ENCODE data around the gene PDCD2. TPM values are rescaled to one million over a fixed set of nuclear protein-coding genes. Genes with fewer than 3 reads are reported as not detected.
"Not testable (repeated sequence)": the region's sequence is repeated elsewhere in the genome, so short reads cannot be mapped to it uniquely, and the experiment has no call there.

PDCD2 gene
- total RNA-seq, 1 donor from 2014 or later = 66.3 TPM

GRCh38 chr6:170533792-170534191, 50.6 kb downstream of the PDCD2 start:
- TF ChIP-seq POLR2AphosphoS5 (IDR thresholded peaks at IDR 0.05; ENCODE audit: insufficient read depth in 1 of 2, low read depth in 1 of 2) (no peak), POLR2A (IDR thresholded peaks at IDR 0.05) (no peak)
- TF ChIP-seq, protein P1, sequence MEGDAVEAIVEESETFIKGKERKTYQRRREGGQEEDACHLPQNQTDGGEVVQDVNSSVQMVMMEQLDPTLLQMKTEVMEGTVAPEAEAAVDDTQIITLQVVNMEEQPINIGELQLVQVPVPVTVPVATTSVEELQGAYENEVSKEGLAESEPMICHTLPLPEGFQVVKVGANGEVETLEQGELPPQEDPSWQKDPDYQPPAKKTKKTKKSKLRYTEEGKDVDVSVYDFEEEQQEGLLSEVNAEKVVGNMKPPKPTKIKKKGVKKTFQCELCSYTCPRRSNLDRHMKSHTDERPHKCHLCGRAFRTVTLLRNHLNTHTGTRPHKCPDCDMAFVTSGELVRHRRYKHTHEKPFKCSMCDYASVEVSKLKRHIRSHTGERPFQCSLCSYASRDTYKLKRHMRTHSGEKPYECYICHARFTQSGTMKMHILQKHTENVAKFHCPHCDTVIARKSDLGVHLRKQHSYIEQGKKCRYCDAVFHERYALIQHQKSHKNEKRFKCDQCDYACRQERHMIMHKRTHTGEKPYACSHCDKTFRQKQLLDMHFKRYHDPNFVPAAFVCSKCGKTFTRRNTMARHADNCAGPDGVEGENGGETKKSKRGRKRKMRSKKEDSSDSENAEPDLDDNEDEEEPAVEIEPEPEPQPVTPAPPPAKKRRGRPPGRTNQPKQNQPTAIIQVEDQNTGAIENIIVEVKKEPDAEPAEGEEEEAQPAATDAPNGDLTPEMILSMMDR (IDR thresholded peaks at IDR 0.05) = no peak
- no peaks in the 10 kb centered on the region for H3K27me3 ChIP-seq

DNA sequence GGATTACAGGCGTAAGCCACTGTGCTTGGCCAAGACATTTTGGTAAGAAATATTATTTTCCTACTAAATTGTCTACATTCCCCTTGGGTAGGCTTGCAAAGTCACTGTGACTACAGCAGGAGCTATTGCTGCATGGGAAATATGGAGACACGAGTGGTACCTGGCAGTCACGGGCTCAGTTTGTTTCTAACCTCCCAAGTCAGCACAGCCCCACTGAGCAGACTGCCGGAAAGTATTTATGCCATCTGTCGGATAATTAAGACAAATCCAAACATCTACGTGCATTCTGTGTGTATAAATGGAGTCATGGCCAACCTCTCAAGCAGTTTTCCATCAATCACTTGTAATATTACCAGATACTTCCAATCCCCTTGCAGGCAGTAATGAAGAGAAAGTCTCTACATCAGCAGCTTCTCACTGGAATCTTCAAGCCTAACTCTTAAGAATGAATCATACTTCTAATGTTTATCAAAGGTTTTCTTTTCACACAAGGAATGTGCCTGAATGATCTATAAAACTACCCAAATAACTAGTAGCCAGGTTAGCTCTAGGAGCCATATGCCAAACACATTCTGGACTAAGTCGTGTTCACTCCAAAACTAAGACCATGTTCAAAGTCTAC, 51.5 kb downstream of the PDCD2 start:
- Histone ChIP-seq H3K36me3 (peaks cover 0 to 46% of the 10 kb centered on the region in 2 donors), H3K9me3 (no peaks in the 10 kb centered on the region), H3K27ac (no peak overlapping the region), H3K4me3 (no peak overlapping the region), H3K4me1 (no peaks in the 10 kb centered on the region), H3K27me3 (no peaks in the 10 kb centered on the region)
- no peak for TF ChIP-seq POLR2AphosphoS5 (IDR thresholded peaks at IDR 0.05; ENCODE audit: insufficient read depth in 1 of 2, low read depth in 1 of 2)
- TF ChIP-seq POLR2A (IDR thresholded peaks at IDR 0.05) = no peak
- TF ChIP-seq, protein P1 (IDR thresholded peaks at IDR 0.05) = no peak
- intact Hi-C loops (cut with DNase I) = no loop called here
- no peak for DNase-seq (ENCODE audit: extremely low spot score in 2 of 2)

More at GRCh38 chr6:170533792-170534191, 50.6 kb downstream of the PDCD2 start:
- Histone ChIP-seq H3K4me3 (no peak overlapping the region), H3K27ac (no peak overlapping the region), H3K36me3 (peaks cover 0 to 54% of the 10 kb centered on the region in 2 donors), H3K4me1 (no peaks in the 10 kb centered on the region), H3K9me3 (no peaks in the 10 kb centered on the region)
- intact Hi-C loops (cut with DNase I) = no loop called here
- no peak for DNase-seq (ENCODE audit: extremely low spot score in 2 of 2)

DNA sequence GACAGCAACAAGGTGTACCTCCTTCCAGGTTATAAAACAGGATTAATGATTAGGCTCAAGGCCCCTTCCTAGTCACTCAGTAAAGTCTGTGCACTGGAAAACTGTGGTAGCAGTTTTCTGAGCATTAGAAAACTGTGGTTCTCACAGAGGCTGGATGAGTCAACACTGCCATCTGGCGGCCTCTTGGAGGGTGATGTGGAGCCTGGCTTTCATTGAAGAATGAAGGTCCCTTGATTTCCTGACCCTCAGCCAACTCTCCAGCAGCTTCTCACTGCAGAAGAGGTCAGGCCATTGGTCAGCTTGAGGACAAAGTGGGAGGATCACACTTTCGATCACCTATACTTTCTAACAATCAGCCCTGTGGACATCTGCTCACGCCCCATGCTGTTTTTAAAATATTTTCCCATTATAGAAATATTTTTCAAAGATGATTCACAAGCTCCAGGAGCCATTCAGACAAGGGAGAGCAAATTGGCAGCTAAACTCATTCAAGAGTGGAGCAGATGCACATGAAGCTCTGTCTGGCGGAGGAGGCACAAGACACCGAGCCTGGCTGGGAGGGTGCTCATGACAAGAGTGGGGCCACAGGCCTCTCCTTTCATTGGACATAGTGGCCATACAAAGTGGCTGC, 54.5 kb downstream of the PDCD2 start:
- intact Hi-C loops (cut with DNase I) = no loop called here
- DNase-seq (ENCODE audit: extremely low spot score in 2 of 2) = no peak
- Histone ChIP-seq H3K4me1 (no peaks in the 10 kb centered on the region), H3K9me3 (no peaks in the 10 kb centered on the region), H3K27ac (no peak overlapping the region), H3K27me3 (no peaks in the 10 kb centered on the region), H3K4me3 (no peak overlapping the region), H3K36me3 (peaks cover 0 to 17% of the 10 kb centered on the region in 2 donors)
- TF ChIP-seq, protein P1 (IDR thresholded peaks at IDR 0.05) = peak; percentile 50 to 69 (median 69)
- TF ChIP-seq POLR2AphosphoS5 (IDR thresholded peaks at IDR 0.05; ENCODE audit: insufficient read depth in 1 of 2, low read depth in 1 of 2) = no peak
- TF ChIP-seq POLR2A (IDR thresholded peaks at IDR 0.05) = no peak

DNA sequence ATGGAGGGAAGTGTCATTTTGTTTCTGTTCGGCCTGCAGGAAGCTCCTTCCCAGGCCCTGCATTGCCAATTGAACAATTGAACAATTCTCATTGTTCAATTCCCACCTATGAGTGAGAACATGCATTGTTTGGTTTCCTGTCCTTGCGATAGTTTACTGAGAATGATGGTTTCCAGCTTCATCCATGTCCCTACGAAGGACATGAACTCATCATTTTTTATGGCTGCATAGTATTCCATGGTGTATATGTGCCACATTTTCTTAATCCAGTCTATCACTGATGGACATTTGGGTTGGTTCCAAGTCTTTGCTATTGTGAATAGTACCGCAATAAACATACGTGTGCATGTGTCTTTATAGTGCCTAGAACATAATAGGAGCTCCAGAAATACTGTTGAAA, 56.4 kb downstream of the PDCD2 start:
- H3K9me3 ChIP-seq; intact Hi-C loops (cut with DNase I); H3K36me3 ChIP-seq; H3K4me3 ChIP-seq; H3K27me3 ChIP-seq; H3K4me1 ChIP-seq; H3K27ac ChIP-seq; DNase-seq (ENCODE audit: extremely low spot score in 2 of 2): not testable (repeated sequence)

DNA sequence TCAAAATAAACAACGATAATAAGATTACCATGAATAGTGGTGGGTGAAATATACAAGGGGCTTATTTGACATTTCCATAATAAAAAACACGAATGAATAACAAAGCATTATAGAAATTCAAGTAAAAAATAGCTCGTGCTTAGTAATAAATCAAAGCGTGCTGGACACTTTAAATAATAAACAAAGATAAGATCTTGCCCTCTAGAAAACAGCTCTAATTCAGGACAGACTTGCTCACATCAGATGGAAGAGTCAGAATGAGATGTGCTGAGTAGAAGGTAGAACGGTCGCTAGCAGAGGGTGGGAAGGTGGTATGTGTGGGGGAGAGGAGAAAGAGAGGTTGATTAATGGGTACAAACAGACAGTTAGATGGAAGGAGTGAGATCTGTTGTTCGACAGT, 58.6 kb downstream of the PDCD2 start:
- Histone ChIP-seq H3K4me3 (no peak overlapping the region), H3K36me3 (no peaks in the 10 kb centered on the region), H3K9me3 (no peaks in the 10 kb centered on the region), H3K27ac (no peak overlapping the region), H3K27me3 (no peaks in the 10 kb centered on the region), H3K4me1 (no peaks in the 10 kb centered on the region)
- intact Hi-C loops (cut with DNase I) = no loop called here
- TF ChIP-seq, protein P1 (IDR thresholded peaks at IDR 0.05) = no peak
- TF ChIP-seq POLR2A (IDR thresholded peaks at IDR 0.05) (no peak), POLR2AphosphoS5 (IDR thresholded peaks at IDR 0.05; ENCODE audit: insufficient read depth in 1 of 2, low read depth in 1 of 2) (no peak)
- DNase-seq (ENCODE audit: extremely low spot score in 2 of 2) = no peak

Other genes starting within 250 kb of the PDCD2 start
- 92.3 TPM for gene PSMB1, start 31.3 kb downstream of the PDCD2 start, total RNA-seq
- gene TBP, start 30.3 kb downstream of the PDCD2 start, total RNA-seq = 14.7 TPM